Stimulated activated CD4-positive, alpha-beta T cell treated with anti-CD3 and anti-CD28 coated beads, Interleukin-4, amount 100 ng/mL, for 4 hours (primary cell): Measurements from ENCODE around the gene LRRC8B.

Experiments
- DNase-seq, 2 experiments: peaks; one replicate each; pipeline ENCODE4 v3.0.0-alpha.2; 2020

LRRC8B gene

DNA sequence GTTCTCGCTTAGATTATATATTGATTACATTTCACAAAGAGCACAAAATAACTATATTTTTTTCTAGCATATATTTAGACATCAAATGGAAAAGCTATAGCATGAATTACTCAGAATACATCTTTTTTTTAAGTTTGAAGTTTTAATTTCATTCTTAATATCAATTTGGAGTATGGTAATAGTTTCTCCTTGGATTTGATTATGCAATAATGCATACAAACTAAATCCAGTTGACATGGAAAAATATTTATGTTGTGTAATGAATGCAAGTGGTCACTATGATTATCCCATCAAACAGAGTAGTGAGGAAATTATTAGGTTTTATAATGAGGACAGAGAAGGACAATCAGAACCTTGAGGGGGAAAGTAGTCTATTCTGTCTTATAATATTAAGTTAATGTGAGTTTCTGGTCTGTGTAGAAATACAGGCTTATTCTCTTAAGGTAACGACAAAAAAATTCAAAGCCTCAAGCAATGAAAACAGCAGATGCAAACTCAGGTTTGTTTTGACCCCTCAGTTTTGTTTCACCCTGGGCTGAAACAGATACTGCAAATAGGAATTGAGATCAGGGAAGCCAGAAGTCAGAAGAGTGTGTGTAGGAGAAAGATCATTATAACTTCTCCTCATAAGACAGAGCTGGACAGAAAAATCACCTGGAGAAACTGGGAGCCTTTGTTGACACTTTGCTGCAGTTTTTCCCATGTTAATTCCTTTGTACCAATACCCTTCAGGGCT, 23.7 kb downstream of the LRRC8B start:
- DNase-seq = no peak

DNA sequence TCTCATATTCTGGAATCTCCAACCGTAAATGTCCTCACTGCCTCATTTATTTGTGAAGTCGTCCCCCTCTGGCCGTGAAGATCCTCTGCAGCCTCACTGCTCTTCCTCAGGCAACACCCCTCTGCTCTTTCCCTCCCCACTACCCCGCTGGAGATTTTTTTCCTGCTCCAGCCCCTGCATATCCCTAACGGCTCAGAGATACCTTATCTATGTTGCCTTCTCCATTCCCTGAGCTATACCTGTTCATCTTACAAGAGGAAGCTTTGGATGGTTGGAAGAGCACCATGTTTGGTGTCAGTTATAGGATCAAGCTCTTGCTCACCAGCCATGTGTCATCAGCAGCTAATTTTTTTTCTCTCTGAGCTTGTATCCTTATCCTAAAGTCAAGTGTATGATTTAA, 26.4 kb downstream of the LRRC8B start:
- no peak for DNase-seq

DNA sequence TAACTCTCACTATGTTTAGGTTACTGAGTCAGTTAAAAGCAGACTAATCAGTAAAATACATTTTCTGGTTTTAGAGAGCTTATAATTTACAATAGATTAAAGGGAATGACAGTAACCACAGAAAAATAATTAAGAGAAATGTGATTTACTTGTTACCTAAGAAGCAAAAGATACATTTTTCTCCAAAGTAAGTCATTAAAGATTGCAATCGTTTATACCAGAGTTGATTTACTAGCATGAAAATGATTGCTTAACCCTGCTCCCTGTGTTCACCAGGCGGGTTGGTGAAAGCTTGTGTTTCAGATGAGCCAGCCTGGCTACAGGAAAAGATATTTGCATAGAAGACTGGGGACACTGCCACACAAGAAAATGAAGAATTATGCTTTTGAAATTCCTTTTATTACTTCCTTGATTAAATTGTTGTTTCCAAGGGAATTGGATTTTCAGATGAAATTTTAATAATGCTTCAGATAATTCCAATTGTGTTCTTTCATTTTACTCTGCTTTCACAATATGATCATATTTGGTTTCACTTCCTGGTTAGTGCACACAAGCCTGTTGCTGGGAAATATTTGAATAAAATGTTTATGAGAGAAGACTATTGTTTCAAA, 27.9 kb downstream of the LRRC8B start:
- DNase-seq = no peak

DNA sequence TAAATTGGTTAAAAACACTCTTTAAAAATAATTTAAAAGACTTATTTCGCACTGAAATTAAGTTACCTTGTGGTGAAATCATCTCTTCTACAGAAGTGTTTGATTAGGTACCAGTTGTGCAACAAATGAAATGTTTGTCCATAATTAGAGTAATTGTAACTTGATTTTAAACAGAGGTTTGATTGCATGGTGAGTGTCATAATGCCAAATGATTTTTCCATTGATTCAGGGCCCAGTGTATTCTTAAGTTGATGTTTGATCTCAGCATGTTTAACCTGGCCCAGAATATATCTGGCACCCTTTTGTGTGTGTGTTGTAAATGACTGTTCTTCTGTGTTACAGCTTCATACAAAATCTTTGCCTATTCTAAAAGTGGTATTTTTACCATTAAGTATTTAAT, 28.5 kb downstream of the LRRC8B start:
- no peak for DNase-seq

GRCh38 chr1:89555550-89555949, 30.9 kb downstream of the LRRC8B start:
- DNase-seq = no peak

DNA sequence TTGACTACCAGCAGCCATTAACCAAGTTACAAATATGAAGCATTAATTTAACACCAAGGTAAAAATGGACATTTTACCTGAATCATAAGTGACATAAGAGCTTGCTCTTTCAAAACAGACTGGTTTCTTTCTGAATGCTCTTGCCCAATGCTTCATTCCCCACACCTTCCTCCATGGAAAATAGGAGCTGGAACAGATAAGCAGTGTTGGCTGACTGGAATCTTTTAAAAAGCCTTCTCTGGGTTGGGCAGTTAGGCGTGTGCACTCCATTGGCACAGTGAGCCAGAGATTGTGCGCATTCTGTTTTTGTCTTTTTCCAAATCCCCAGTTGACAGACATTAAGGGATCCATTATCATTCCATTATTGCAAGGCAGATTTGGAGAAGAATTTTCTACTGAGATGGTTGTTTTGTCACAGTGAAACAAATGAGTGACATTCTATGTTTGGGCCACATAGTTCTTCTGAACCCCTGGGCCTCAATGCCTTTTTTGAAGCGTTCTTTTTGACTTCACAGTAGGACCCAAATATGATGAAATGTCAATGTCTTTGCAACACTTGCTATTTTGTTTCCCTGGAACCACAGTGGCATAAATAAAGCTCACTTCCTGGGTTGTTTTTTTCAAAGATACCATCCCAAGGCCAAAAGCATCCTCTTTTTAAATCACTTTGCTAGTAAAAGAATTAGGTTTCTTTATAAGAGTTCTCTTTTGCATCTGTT, 32.3 kb downstream of the LRRC8B start:
- no peak for DNase-seq

DNA sequence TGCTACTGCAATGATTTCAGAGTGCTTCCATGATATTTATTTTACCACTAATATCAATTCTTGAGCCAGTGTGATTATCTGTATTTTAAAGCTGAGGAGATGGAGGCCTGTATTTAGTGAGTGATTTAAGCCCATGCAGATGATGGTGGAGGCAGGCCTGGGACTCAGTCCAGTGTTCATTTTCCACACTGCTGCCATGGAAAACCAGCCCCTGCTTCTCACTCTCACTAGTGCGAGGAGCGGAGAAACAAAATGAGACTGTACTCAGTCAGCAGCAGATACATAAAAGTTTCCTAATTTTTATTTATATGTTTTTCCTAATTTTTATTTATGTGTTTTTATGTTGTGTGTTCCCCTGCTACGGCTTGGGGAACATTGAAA, 32.8 kb downstream of the LRRC8B start:
- no peak for DNase-seq

DNA sequence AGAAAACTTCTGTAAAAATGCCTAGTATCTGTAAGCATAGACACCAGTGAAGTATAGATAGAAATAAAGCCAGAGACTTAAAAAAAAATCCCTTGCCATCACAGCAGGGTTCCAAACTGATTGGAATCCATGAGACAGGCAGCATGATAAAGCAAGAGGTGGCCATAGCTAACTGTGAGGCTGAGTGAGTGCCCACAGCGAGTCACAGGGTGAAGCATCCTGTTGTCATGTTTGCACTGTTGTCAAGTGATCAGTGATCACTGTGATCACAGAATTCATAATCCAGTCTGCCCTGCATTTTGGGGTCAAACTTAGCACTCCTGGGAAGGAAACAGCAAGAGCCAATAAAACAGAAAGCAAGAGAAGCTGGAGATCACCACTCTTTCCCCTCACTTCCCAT, 33.3 kb downstream of the LRRC8B start:
- peak in 1 of 2 experiments; percentile 21 for DNase-seq

- no peak for DNase-seq
Measured at GRCh38 chr1:89563957-89564604, 39.5 kb downstream of the LRRC8B start.

- no peak for DNase-seq
Measured at GRCh38 chr1:89565521-89565920, 40.9 kb downstream of the LRRC8B start.

- DNase-seq = no peak
Measured at GRCh38 chr1:89566761-89567174, 42.1 kb downstream of the LRRC8B start.

- no peak for DNase-seq
Measured at GRCh38 chr1:89567797-89568196, 43.2 kb downstream of the LRRC8B start.

GRCh38 chr1:89573410-89573809, 48.8 kb downstream of the LRRC8B start:
- DNase-seq = no peak

DNA sequence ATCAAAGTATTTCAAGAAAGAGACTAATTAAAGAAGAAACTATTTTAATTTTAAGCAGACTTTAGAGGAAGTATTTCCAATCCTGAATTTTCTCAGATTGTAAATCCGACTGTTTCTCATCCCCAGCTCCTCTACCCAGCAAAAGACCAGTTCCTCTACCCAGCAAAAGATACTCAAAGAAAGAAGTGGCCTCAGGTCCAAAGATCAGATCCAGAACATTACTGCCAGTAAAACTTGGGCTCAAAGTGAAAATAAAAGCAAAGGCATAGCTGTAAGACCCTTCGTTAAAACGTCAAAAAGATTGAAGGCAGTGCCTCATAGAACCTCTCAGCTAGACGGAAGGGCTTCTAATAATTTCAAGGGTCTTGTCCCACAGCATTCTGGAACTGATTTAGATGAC, 50.0 kb downstream of the LRRC8B start:
- DNase-seq = no peak

- no peak for DNase-seq
Measured at GRCh38 chr1:89575207-89575606, 50.6 kb downstream of the LRRC8B start.

DNA sequence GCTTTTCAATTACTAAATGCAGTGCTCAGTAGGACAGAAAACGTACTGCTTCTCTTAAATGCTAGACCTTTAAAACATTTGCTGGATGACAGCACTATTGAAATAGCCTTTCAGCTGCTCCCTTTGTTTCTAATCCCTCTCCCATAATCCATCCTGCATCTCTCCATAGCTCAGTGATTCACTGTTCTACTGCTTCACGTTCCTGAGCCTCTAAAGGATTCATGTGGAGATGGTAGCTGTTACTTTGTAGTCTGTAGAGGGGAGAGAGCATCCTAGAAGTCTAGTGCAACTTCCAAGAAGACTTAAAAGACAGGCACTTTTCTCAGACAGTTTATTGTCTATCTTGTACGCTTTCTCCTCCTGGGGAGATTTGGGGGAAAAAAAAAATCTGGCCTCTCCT, 51.4 kb downstream of the LRRC8B start:
- DNase-seq = no peak

DNA sequence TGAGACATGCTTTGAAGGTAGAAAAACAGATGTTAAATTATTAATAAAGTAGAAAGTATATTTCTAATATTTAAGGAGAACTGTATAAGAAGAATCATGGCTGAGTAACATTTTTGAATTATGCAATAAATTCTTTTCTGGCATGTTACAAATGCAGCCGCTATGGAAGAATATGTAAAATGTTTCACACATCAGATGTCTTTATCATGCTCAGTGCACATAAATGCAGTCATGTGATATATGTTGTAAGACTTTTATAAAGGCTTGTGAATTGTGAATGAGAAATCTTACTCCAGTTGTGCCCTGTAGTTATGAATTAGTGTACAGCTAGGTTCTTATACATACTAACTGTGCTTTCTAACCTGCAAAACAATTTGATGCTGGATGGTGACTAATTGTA, 53.5 kb downstream of the LRRC8B start:
- no peak for DNase-seq

GRCh38 chr1:89578946-89579684, 54.5 kb downstream of the LRRC8B start:
- DNase-seq = no peak

DNA sequence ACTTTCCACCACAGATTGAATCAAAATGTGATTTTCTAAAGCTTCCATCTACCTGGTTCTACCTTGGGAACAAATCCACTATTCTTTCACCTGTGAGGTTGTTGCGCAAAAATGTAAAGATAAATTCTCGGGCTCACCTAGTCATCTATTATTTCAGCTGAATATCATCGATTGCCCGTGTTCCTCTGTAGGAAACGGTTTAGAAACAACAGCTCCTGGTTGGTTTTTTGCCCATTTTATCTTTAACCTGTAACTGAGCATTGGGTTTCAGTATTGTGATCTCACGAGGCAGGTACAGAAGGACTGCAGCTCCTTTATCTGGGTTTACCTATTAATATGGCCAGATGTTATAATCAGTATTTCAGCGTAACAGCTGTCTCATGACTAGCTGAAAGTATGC, 55.4 kb downstream of the LRRC8B start:
- no peak for DNase-seq

DNA sequence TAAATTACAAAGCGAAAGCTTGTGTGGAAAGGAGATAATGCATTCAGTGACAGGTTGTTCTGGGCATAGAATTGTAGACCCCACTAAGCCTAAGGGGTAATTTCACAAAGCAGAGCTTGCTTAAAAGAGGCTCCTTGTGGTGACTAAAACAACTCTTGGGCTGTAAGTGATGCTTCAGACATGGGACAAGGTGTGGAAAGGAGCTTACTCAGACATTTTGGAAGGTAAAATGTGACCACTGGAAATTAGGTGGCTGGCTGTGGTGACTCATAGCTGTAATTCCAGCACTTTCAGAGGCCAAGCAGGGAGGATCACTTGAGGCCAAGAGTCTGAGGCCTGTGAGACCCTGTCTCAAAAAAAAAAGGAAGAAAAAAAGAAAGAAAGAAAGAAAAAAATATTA, 57.2 kb downstream of the LRRC8B start:
- DNase-seq = no peak

GRCh38 chr1:89582571-89582970, 57.9 kb downstream of the LRRC8B start:
- no peak for DNase-seq

- DNase-seq = no peak
Measured at GRCh38 chr1:89584211-89584610, 59.6 kb downstream of the LRRC8B start.

- no peak for DNase-seq
Measured at GRCh38 chr1:89584781-89585180, 60.2 kb downstream of the LRRC8B start.
